ENCODE measurements around the gene GCK.

The GCK gene

DNA sequence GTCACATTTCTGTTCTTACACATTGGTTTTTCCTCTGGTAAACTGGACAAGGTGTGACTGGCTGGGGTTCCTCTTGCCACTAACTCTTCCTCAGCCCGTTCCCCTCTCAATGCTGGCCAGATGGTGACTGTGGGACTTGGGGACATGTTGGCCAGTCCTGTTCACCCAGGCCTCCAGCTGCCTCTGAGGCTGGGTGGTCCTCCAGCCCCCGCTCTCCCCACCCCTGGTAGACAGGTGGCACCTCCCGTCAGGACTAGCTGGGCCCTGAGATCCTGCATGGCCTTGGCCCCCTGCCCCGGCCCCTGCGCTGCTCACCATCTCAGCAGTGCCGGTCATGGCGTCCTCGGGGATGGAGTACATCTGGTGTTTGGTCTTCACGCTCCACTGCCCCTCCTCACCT is 37.3 kb downstream of the GCK start:
- no peak for TF ChIP-seq NFIC (IDR thresholded peaks at IDR 0.05)
- no peak for TF ChIP-seq EGR1 (IDR thresholded peaks at IDR 0.05)
- TF ChIP-seq ZBTB7A (IDR thresholded peaks at IDR 0.05; ENCODE audit: low read depth), result no peak
- TF ChIP-seq, protein P1, sequence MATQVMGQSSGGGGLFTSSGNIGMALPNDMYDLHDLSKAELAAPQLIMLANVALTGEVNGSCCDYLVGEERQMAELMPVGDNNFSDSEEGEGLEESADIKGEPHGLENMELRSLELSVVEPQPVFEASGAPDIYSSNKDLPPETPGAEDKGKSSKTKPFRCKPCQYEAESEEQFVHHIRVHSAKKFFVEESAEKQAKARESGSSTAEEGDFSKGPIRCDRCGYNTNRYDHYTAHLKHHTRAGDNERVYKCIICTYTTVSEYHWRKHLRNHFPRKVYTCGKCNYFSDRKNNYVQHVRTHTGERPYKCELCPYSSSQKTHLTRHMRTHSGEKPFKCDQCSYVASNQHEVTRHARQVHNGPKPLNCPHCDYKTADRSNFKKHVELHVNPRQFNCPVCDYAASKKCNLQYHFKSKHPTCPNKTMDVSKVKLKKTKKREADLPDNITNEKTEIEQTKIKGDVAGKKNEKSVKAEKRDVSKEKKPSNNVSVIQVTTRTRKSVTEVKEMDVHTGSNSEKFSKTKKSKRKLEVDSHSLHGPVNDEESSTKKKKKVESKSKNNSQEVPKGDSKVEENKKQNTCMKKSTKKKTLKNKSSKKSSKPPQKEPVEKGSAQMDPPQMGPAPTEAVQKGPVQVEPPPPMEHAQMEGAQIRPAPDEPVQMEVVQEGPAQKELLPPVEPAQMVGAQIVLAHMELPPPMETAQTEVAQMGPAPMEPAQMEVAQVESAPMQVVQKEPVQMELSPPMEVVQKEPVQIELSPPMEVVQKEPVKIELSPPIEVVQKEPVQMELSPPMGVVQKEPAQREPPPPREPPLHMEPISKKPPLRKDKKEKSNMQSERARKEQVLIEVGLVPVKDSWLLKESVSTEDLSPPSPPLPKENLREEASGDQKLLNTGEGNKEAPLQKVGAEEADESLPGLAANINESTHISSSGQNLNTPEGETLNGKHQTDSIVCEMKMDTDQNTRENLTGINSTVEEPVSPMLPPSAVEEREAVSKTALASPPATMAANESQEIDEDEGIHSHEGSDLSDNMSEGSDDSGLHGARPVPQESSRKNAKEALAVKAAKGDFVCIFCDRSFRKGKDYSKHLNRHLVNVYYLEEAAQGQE (IDR thresholded peaks at IDR 0.05; ENCODE audit: low read depth), result no peak
- TF ChIP-seq, protein P2, sequence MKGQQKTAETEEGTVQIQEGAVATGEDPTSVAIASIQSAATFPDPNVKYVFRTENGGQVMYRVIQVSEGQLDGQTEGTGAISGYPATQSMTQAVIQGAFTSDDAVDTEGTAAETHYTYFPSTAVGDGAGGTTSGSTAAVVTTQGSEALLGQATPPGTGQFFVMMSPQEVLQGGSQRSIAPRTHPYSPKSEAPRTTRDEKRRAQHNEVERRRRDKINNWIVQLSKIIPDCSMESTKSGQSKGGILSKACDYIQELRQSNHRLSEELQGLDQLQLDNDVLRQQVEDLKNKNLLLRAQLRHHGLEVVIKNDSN (IDR thresholded peaks at IDR 0.05), result no peak
- no peak for TF ChIP-seq TEAD4 (IDR thresholded peaks at IDR 0.05)
- no peak for TF ChIP-seq FOXM1 (IDR thresholded peaks at IDR 0.05; ENCODE audit: borderline replicate concordance, low read depth)
- TF ChIP-seq TAF1 (IDR thresholded peaks at IDR 0.05; ENCODE audit: low read depth), result no peak
- TF ChIP-seq TCF12 (IDR thresholded peaks at IDR 0.05; ENCODE audit: low read depth), result no peak
- TF ChIP-seq CEBPB (IDR thresholded peaks at IDR 0.05), result no peak
- no peak for TF ChIP-seq EP300 (IDR thresholded peaks at IDR 0.05; ENCODE audit: borderline replicate concordance)
- TF ChIP-seq YY1 (IDR thresholded peaks at IDR 0.05; ENCODE audit: low read depth), result no peak

DNA sequence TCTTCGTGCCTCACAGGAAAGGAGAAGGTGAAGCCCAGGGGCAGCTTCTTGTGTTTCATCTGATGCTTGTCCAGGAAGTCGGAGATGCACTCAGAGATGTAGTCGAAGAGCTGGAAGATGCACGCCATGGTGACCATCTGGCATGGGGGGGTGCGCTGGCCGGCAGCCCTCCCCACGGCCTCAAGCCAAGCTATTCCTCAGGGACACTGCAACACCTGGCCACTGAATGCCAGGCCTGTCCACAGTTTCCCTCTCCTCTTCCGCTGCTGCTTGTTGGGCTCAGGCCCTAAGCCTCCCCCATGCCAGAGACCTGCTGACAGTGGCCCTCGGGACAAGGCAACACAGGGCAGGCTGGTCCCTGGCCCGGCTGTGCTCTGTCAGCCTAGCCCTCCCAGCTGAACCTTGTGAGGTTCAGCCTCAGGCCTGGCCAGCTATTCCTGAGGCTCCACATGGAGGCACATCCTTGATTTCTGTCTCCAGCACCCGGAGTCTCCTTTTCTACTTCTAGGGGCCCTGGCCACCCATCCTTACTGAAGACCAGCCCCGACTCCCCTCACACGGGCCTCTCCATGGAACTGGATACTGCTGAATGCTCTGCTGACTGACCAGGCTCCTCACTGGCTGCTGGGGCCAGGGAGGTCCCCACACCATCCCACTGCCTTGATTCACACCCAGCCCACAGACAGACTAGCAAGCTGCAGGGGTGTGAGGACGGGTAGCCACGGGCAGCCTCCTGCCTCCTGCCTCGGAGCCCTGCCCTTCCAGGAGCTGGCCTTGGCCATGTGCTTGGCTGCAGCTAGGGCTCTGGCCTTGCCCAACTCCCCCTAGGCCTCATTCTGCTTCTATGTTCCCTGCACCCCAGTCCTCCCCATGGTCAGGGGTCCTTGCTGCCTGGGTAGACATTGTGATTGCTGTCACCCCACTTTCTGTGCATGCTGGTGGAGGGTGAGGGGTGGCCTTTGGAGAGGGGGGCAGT is 38.0 kb downstream of the GCK start:
- no peak for TF ChIP-seq TEAD4 (IDR thresholded peaks at IDR 0.05)
- no peak for TF ChIP-seq EP300 (IDR thresholded peaks at IDR 0.05; ENCODE audit: borderline replicate concordance)
- TF ChIP-seq, protein P1 (IDR thresholded peaks at IDR 0.05; ENCODE audit: low read depth), result no peak
- no peak for TF ChIP-seq FOXM1 (IDR thresholded peaks at IDR 0.05; ENCODE audit: borderline replicate concordance, low read depth)
- TF ChIP-seq YY1 (IDR thresholded peaks at IDR 0.05; ENCODE audit: low read depth), result no peak
- TF ChIP-seq TAF1 (IDR thresholded peaks at IDR 0.05; ENCODE audit: low read depth), result no peak
- no peak for TF ChIP-seq NFIC (IDR thresholded peaks at IDR 0.05)
- no peak for TF ChIP-seq CREB1 (IDR thresholded peaks at IDR 0.05; ENCODE audit: low read depth)
- no peak for TF ChIP-seq CEBPB (IDR thresholded peaks at IDR 0.05)
- no peak for TF ChIP-seq ZBTB7A (IDR thresholded peaks at IDR 0.05; ENCODE audit: low read depth)
- TF ChIP-seq, protein P2 (IDR thresholded peaks at IDR 0.05), result no peak
- TF ChIP-seq, protein P3, sequence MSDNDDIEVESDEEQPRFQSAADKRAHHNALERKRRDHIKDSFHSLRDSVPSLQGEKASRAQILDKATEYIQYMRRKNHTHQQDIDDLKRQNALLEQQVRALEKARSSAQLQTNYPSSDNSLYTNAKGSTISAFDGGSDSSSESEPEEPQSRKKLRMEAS (IDR thresholded peaks at IDR 0.05), result no peak
- no peak for TF ChIP-seq EGR1 (IDR thresholded peaks at IDR 0.05)

DNA sequence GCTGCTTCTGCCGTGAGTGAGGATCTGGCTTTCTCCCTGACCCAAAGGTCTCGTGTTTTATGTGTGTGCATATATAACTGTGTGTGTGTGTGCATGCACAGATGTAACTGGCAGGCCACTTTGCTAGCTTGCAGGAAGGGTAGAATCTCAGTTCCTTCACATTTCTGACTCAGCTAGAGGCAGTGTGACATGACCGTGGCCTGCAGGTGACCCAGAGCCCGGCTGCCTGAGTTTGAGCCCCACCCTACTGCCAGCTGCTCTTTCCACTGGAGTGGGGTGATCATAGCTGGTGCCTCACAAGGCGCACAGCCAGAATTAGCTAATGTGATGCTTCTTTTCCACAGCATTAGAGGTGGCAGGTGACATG is 38.8 kb downstream of the GCK start:
- TF ChIP-seq TAF1 (IDR thresholded peaks at IDR 0.05; ENCODE audit: low read depth) (no peak), ZBTB7A (IDR thresholded peaks at IDR 0.05; ENCODE audit: low read depth) (no peak), CEBPB (IDR thresholded peaks at IDR 0.05) (no peak), YY1 (IDR thresholded peaks at IDR 0.05; ENCODE audit: low read depth) (no peak), CREB1 (IDR thresholded peaks at IDR 0.05; ENCODE audit: low read depth) (no peak), NFIC (IDR thresholded peaks at IDR 0.05) (no peak), TCF12 (IDR thresholded peaks at IDR 0.05; ENCODE audit: low read depth) (no peak), EP300 (IDR thresholded peaks at IDR 0.05; ENCODE audit: borderline replicate concordance) (no peak), TEAD4 (IDR thresholded peaks at IDR 0.05) (no peak), EGR1 (IDR thresholded peaks at IDR 0.05) (no peak), RAD21 (IDR thresholded peaks at IDR 0.05; ENCODE audit: low read depth) (no peak), FOXM1 (IDR thresholded peaks at IDR 0.05; ENCODE audit: borderline replicate concordance, low read depth) (no peak)
- TF ChIP-seq, protein P3 (IDR thresholded peaks at IDR 0.05), result no peak
- TF ChIP-seq, protein P2 (IDR thresholded peaks at IDR 0.05), result no peak
- TF ChIP-seq, protein P1 (IDR thresholded peaks at IDR 0.05; ENCODE audit: low read depth), result no peak
